OCI-M2 (cell line): ENCODE data around the gene IKZF3.

Experiments
- DNase-seq: peaks from one replicate; lab custom pipeline; 2025; ENCODE audit not compliant: unreplicated experiment; lab: John Stamatoyannopoulos, UW

Gene IKZF3

DNA sequence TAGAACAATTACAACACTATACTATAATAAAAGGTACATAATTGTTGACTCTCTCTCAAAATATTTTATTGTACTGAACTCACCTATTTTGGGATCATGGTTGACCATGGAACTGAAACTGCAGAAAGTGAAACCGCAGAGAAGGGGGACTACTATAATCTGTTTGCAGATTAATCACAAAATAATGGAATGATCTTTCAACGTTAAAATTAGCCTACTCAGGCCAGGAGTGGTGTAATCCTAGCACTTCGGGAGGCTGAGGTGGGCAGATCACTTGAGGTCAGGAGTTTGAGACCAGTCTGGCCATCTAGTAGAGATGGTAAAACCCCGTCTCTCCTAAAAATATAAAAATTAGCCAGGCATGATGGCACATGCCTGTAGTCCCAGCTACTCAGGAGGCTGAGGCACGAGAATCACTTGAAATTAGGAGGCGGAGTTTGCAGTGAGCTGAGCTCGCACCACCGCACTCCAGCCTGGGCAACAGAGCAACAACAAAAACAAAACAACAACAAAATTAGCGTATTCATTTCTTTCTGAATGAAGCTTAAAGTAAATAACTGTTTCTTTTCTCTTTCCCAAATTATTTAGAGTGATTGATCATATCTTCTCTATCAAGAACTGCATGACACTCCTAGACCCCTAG, 45.6 kb downstream of the IKZF3 start:
- no peak for DNase-seq

DNA sequence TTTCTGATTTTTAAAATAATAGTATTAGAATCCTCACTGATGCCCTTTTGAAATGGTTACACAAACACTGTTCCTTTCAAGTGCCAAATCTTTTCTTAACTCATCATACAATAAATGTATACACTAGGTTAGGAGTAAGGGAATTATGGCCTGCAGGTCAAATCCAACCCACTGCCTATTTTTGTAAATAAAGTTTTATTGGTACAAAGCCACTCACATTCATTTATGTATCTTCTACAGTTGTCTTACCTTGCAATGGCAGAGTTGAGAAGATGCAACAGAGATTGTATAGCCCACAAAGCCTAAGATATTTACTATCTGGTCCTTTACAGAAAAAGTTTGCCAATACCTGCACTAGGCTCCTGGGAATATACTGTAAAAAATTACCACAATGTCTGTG, 47.8 kb downstream of the IKZF3 start:
- no peak for DNase-seq

DNA sequence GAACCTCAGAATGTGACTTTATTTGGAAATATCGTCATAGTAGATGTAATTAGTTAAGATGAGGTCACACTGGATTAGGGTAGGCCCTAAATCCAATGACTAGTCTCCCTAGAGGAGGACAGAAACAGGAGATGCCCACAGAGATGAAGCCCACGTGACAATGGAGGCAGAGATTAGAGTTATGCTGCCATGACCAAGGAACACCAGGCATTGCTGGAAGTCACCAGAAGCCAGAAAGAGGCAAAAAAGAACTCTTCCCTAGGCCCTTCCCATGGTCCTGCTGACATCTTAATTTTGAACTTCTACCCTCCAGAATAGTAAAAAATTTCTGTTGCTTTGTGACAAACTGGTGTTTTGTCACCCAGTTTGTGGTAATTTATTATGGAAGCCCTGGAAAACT, 49.6 kb downstream of the IKZF3 start:
- DNase-seq = no peak

DNA sequence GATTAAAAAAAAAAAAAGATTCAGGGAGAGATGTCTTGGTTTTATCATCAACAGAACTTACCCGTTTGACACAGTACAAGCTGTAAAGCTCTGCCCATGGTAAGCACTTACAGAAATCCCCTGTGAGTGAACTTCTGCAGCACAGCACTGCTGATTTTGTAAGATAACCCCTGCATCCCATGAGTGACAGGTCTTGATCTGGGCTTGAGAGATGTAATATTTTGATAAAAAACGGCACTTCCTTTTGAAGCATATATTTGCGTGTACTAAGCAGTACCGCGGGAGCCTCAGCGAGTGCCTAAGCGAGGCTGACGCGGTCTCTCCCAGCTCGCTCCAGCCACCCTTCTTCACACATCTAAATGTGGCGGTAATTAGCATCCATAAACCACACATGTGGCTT, 50.5 kb downstream of the IKZF3 start:
- DNase-seq = no peak

GRCh38 chr17:39812466-39812865, 51.6 kb downstream of the IKZF3 start:
- DNase-seq = no peak

DNA sequence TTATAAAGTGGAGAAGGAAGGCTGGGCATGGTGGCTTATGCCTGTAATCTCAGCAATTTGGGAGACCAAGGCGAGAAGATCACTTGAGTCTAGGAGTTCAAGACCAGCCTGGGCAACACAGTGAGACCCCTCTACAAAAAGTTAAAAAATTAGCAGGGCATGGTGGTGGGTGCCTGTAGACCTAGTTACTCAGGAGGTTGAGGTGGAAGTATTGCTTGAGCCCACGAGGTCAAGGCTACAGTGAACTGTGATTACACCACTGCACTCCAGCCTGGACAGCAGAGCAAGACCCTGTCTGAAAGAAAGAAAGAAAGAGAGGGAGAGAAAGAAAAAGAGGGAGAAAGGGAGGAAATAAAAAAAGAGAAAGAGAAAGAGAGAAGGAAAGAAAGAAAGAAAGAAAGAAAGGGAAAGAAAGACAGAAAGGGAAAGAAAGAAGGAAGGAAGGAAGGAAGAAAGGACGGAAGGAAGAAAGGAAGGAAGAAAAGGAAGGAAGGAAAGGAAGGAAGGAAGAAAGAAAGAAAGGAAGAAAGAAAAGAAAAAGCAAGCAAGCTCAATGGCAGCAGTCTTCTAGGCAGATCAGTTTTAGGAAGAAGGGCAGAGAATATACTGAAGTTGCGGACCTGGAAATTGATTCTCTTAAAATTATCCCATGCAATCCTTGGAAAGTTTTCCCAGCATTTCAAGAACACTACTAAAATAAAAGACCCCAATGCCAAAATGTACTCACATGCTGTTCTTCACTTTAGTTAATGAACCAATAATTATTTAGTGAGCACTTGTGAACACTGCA, 53.0 kb downstream of the IKZF3 start:
- DNase-seq = no peak

DNA sequence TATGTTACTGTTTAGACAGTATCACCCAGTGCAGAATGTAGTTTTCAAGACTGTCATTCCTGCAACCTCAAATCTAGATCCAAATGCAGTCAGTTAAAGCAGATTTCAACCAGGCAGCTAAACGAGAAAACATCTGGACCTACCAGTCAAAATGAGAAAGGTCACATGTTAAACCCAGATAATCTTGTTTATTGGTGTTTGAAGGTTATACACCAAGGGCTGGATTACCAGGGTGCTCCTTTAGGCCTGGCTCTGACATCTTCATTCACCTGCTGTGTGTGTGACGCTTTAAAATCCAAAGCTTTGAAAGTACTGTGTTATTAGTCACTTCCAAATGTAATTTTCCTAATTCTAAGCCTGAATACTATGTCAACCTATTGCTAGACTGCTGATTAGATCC, 54.9 kb downstream of the IKZF3 start:
- no peak for DNase-seq

DNA sequence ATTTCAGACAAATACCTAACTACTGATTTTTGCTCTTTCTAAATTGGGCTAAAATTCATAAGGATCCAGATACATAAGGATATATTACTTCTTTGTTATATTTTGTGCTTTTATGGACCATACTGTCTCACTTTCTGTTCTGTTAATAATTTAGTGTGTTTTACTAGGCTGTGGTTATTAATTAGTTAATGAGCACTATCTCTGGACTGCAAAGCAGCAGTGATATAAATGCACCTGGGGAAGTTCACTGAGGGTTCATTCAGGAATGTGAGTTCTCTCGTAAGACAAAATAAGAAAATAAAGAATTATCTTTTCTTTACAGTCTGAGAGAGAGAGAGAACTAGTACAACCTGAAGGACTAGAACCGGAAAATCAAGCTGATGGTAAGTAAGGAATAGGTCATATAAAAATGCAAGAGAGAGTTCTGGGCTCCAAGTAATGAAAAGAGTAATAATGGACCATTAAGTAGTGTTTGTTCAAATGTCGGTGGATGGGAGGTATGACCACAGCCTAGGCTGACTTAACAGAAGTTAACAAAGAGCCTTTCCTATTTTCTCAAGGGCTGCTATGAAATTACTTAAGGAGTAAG, 55.6 kb downstream of the IKZF3 start:
- DNase-seq = no peak

GRCh38 chr17:39804839-39805238, 59.3 kb downstream of the IKZF3 start:
- no peak for DNase-seq

- DNase-seq = no peak
Observed at GRCh38 chr17:39801055-39801454, 63.1 kb downstream of the IKZF3 start.

DNA sequence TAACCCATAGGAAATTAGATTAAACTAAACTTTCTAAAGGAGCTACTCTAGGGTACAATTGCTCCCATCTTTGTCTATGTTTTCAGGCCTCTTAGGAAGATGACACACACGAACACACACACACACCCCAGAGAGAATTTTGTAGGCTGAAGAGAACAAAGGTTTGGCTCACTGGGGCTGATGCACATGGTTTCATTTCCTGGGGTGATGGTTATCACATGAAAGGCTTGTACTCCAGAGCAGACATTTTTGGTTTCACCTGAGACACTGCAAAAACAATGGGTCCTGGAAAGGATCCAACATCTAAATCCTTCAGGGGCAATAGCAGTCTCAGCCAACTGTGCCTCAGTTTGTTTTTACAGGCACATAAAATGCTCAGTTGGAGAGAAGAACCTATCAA, 63.6 kb downstream of the IKZF3 start:
- no peak for DNase-seq

- DNase-seq = no peak
Observed at GRCh38 chr17:39799395-39799794, 64.7 kb downstream of the IKZF3 start.

- no peak for DNase-seq
Observed at GRCh38 chr17:39794249-39794970, 69.7 kb downstream of the IKZF3 start.

GRCh38 chr17:39793301-39793872, 70.7 kb downstream of the IKZF3 start:
- DNase-seq = no peak

GRCh38 chr17:39792526-39793221, 71.4 kb downstream of the IKZF3 start:
- no peak for DNase-seq

GRCh38 chr17:39791111-39791992, 72.8 kb downstream of the IKZF3 start:
- no peak for DNase-seq

DNA sequence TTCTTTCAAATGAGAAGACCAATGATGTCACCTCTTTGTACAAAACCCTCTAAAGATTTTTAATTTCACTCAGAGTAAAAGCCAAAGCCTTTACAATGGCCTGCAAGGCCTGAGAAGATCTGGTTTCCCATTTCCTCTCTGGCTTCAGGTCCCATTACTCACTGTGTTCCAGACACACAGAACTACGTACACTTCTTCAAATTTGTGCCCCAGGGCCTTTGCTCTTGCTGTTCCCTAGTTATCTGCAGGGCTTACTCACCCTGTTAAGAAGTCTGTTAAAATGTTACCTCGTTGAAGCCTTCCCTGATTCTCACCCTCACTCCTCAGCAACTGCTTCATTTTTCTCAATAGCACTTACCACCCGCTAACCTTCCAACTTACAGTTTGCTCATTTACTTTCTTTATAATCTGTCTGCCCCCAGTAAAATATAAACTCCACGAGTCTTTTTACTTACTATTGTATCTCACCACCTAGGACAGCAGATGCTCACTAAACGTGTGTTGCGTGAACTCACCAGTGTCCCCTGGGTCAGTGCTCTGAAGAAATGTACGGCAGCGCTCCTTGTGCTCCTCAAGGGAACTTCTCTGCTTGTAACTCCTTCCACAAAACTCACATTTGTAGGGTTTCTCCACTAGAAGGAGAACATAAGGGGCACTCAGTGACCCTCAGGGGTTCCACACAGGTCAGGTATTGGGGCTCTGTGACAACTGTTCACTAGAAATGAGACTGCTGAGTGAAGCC, 76.2 kb downstream of the IKZF3 start:
- DNase-seq = no peak

GRCh38 chr17:39787041-39787440, 77.1 kb downstream of the IKZF3 start:
- no peak for DNase-seq

DNA sequence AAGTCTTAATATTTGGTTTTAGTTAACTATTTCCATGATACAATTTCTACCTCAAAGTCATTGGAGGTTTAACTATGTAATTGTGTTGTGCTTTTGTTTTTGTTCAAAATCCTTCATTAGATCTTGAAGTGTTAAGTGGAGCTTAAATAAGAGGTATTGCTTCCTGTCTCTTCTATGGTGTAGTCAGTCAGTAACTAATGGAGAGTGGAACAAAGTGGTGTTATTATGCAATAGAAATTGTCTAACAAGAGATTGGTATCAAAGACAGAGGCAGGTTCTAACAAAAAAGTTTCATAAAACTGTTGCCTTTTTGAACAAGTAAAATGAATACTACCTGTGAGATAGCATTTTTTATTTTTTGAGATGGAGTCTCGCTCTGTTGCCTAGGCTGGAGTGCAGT, 81.1 kb downstream of the IKZF3 start:
- no peak for DNase-seq
